Measurements from ENCODE around the gene TNFRSF17. TPM values are rescaled to one million over a fixed set of nuclear protein-coding genes. Genes with fewer than 3 reads are reported as not detected.

TNFRSF17 gene
- total and polyA plus RNA-seq, 2 of the 13 experiments (the other 11 are each of a cell fraction or from before 2014, with no cell fraction given) = not detected

GRCh38 chr16:11915644-11916523 is 49.1 kb upstream of the TNFRSF17 start, which contains the start of gene GSPT1 (continued):
- TF ChIP-seq ZBTB37 (CRISPR knock-in tag; IDR thresholded peaks at IDR 0.05) (0 out of 2 replicates have a peak, but pooled peaks have one; percentile 64), AKAP8 (CRISPR knock-in tag; IDR thresholded peaks at IDR 0.05) (no peak), NR1H2 (CRISPR knock-in tag; IDR thresholded peaks at IDR 0.05; ENCODE audit: borderline replicate concordance, low read depth) (peak; percentile 77; the same call in 1 of the 2 replicates), KDM2A (CRISPR knock-in tag; IDR thresholded peaks at IDR 0.05; ENCODE audit: borderline replicate concordance, low read depth) (peak; percentile 97), CCDC6 (CRISPR knock-in tag; IDR thresholded peaks at IDR 0.05) (peak; percentile 36; the same call in 1 of the 2 replicates), RFXANK (CRISPR knock-in tag; IDR thresholded peaks at IDR 0.05) (peak; percentile 92), REPIN1 (CRISPR knock-in tag; IDR thresholded peaks at IDR 0.05; ENCODE audit: borderline replicate concordance, low read depth) (peak; percentile 95), AGO1 (IDR thresholded peaks at IDR 0.05; ENCODE audit: low read depth, low read length, poor library complexity, severe bottlenecking) (peak; percentile 75), EED (CRISPR knock-in tag; IDR thresholded peaks at IDR 0.05) (peak; percentile 97), TBX3 (IDR thresholded peaks at IDR 0.05; ENCODE audit: borderline replicate concordance) (peak; percentile 89), MEF2D (CRISPR knock-in tag; IDR thresholded peaks at IDR 0.05) (peak; percentile 91), LRRFIP1 (CRISPR knock-in tag; conservative IDR thresholded peaks at IDR 0.05) (peak; percentile 79; the same call in 1 of the 2 replicates), SIN3B (IDR thresholded peaks at IDR 0.05; ENCODE audit: low read length) (0 out of 2 replicates have a peak, but pooled peaks have one; percentile 48), ATF1 (CRISPR knock-in tag; IDR thresholded peaks at IDR 0.05) (peak; percentile 86; the same call in 1 of the 2 replicates), ZNF460 (CRISPR knock-in tag; IDR thresholded peaks at IDR 0.05; ENCODE audit: borderline replicate concordance) (no peak; the same call in 1 of the 2 replicates), ZNF17 (CRISPR knock-in tag; IDR thresholded peaks at IDR 0.05) (0 out of 2 replicates have a peak, but pooled peaks have one; percentile 10), MATR3 (CRISPR knock-in tag; IDR thresholded peaks at IDR 0.05) (no peak), ZNF703 (CRISPR knock-in tag; IDR thresholded peaks at IDR 0.05; ENCODE audit: borderline replicate concordance) (peak; percentile 92; the same call in 1 of the 2 replicates), ZHX1 (CRISPR knock-in tag; IDR thresholded peaks at IDR 0.05; ENCODE audit: low read depth) (0 out of 2 replicates have a peak, but pooled peaks have one; percentile 29), BCL3 (CRISPR knock-in tag; IDR thresholded peaks at IDR 0.05) (no peak; the same call in 1 of the 2 replicates), SETDB1 (CRISPR knock-in tag; IDR thresholded peaks at IDR 0.05; ENCODE audit: borderline replicate concordance) (no peak)

Measured in HepG2 (cell line).